Osteoblast (primary cell): ENCODE data around the gene NPSR1. TPM values are rescaled to one million over a fixed set of nuclear protein-coding genes. Genes with fewer than 3 reads are reported as not detected.
"Not testable (repeated sequence)": the region's sequence is repeated elsewhere in the genome, so short reads cannot be mapped to it uniquely, and the experiment has no call there.

Experiments
- DNase-seq: peaks from one replicate; pipeline ENCODE4 v3.0.0; 2011; ENCODE audit warnings: low spot score, mixed read lengths; ENCODE audit not compliant: insufficient read length; ENCODE audit errors: missing footprints
- H2AFZ ChIP-seq: 2 replicates; pipeline ENCODE4 v1.6.0; 2011; ENCODE audit warnings: mild to moderate bottlenecking, low read length
- H3K27ac ChIP-seq: 2 replicates; pipeline ENCODE4 v1.5.1; 2011; ENCODE audit warnings: mild to moderate bottlenecking, low read depth, low read length, moderate library complexity
- H3K27me3 ChIP-seq: 2 replicates; pipeline ENCODE4 v1.6.0; 2012; ENCODE audit warnings: mild to moderate bottlenecking, control low read depth, inconsistent platforms, low read length, moderate library complexity; ENCODE audit not compliant: insufficient read depth
- H3K36me3 ChIP-seq: 2 replicates; pipeline ENCODE4 v1.5.1; 2011; ENCODE audit warnings: mild to moderate bottlenecking, low read length, control low read depth, moderate library complexity; ENCODE audit not compliant: insufficient read depth
- H3K4me1 ChIP-seq: 2 replicates; pipeline ENCODE4 v1.5.1; 2011; ENCODE audit warnings: mild to moderate bottlenecking, low read length, control low read depth, moderate library complexity; ENCODE audit not compliant: insufficient read depth
- H3K4me2 ChIP-seq: 2 replicates; pipeline ENCODE4 v1.6.0; 2011; ENCODE audit warnings: mild to moderate bottlenecking, low read length; ENCODE audit not compliant: insufficient read depth
- H3K4me3 ChIP-seq: fragments of 200-600 bp; sonication (generic); 3 replicates; pipeline ENCODE4 v1.5.1; 2012; ENCODE audit warnings: mild to moderate bottlenecking, low read length, inconsistent platforms; ENCODE audit not compliant: insufficient read depth
- H3K79me2 ChIP-seq: 2 replicates; pipeline ENCODE4 v1.6.0; 2012; ENCODE audit warnings: mild to moderate bottlenecking, low read length, control low read depth, inconsistent platforms; ENCODE audit not compliant: insufficient read depth
- H3K9me3 ChIP-seq: 2 replicates; pipeline ENCODE4 v1.5.1; 2011; ENCODE audit warnings: low read depth, low read length, control low read depth
- H4K20me1 ChIP-seq: 2 replicates; pipeline ENCODE4 v1.6.0; 2012; ENCODE audit warnings: mild to moderate bottlenecking, low read length, control low read depth; ENCODE audit not compliant: insufficient read depth
- CTCF ChIP-seq: IDR thresholded peaks from 2 replicates; pipeline ENCODE4 v1.5.1; 2011; ENCODE audit warnings: mild to moderate bottlenecking, low read depth, low read length, moderate library complexity; ENCODE audit errors: extremely low read depth
- total RNA-seq: library from RNA; depleted of rRNA; stranded (reverse); fragments of >200 nt; gene quantifications from 2 replicates; pipeline ENCODE4 v1.2.3, GENCODE V29; 2012

The NPSR1 gene
- total RNA-seq, 1 donor = not detected

- H4K20me1 ChIP-seq = no peaks in the 10 kb centered on the region
- no peaks in the 10 kb centered on the region for H3K4me1 ChIP-seq
- no peaks in the 10 kb centered on the region for H3K9me3 ChIP-seq
- no peak for DNase-seq
- no peak overlapping the region for H3K27ac ChIP-seq
- no peak overlapping the region for H3K4me3 ChIP-seq
- no peak overlapping the region for H3K4me2 ChIP-seq
- TF ChIP-seq CTCF = no peak
- no peaks in the 10 kb centered on the region for H3K36me3 ChIP-seq
- no peaks in the 10 kb centered on the region for H3K27me3 ChIP-seq
- H2AFZ ChIP-seq = no peak overlapping the region
- no peaks in the 10 kb centered on the region for H3K79me2 ChIP-seq
These were observed 35.2 kb upstream of the NPSR1 start for GRCh38 chr7:34622771-34623250.

- H3K9me3 ChIP-seq, H3K4me3 ChIP-seq, H3K36me3 ChIP-seq, H3K4me1 ChIP-seq, H2AFZ ChIP-seq, H4K20me1 ChIP-seq, H3K27me3 ChIP-seq, H3K27ac ChIP-seq, H3K4me2 ChIP-seq, H3K79me2 ChIP-seq, DNase-seq: not testable (repeated sequence)
These were observed 29.4 kb upstream of the NPSR1 start for GRCh38 chr7:34628618-34629017.

- DNase-seq = no peak
- no peaks in the 10 kb centered on the region for H3K36me3 ChIP-seq
- no peak overlapping the region for H3K4me2 ChIP-seq
- H3K79me2 ChIP-seq = no peaks in the 10 kb centered on the region
- H2AFZ ChIP-seq = no peak overlapping the region
- peaks cover 2% of the 10 kb centered on the region for H3K9me3 ChIP-seq
- no peak overlapping the region for H3K4me3 ChIP-seq
- TF ChIP-seq CTCF = no peak
- H3K27ac ChIP-seq = no peak overlapping the region
- no peaks in the 10 kb centered on the region for H3K27me3 ChIP-seq
- no peaks in the 10 kb centered on the region for H3K4me1 ChIP-seq
- H4K20me1 ChIP-seq = no peaks in the 10 kb centered on the region
These were observed 5.2 kb upstream of the NPSR1 start for GRCh38 chr7:34652809-34653208.

- H3K4me3 ChIP-seq = no peak overlapping the region
- H2AFZ ChIP-seq = no peak overlapping the region
- no peaks in the 10 kb centered on the region for H3K36me3 ChIP-seq
- no peaks in the 10 kb centered on the region for H3K27me3 ChIP-seq
- TF ChIP-seq CTCF = no peak
- H3K4me1 ChIP-seq = no peaks in the 10 kb centered on the region
- H3K27ac ChIP-seq = no peak overlapping the region
- H3K9me3 ChIP-seq = peaks cover 2% of the 10 kb centered on the region
- no peak for DNase-seq
- no peak overlapping the region for H3K4me2 ChIP-seq
- no peaks in the 10 kb centered on the region for H3K79me2 ChIP-seq
- no peaks in the 10 kb centered on the region for H4K20me1 ChIP-seq
These were observed 4.2 kb upstream of the NPSR1 start for GRCh38 chr7:34653787-34654186.
